Retinal pigment epithelial cell (primary cell): ENCODE results near the gene ADARB2.

ENCODE experiments used
- DNase-seq: peaks from one replicate; pipeline ENCODE4 v3.0.0-alpha.2; 2010; ENCODE audit warnings: low read depth
- H3K4me3 ChIP-seq: 2 replicates; pipeline ENCODE4 v1.5.1; 2011; ENCODE audit warnings: mild to moderate bottlenecking, low read length, control low read depth, moderate library complexity
- CTCF ChIP-seq: conservative IDR thresholded peaks from 2 replicates; pipeline ENCODE4 v1.5.1; 2011; ENCODE audit warnings: low read depth, low read length, control low read depth, inconsistent platforms

ADARB2 gene

GRCh38 chr10:1735562-1735961, 1.8 kb downstream of the ADARB2 start:
- no peak for DNase-seq
- no peak overlapping the region for H3K4me3 ChIP-seq
- TF ChIP-seq CTCF: no peak

- no peak for TF ChIP-seq CTCF
- DNase-seq: no peak
- no peak overlapping the region for H3K4me3 ChIP-seq
Measured at GRCh38 chr10:1734288-1734687, 3.0 kb downstream of the ADARB2 start.

- TF ChIP-seq CTCF: no peak
- no peak overlapping the region for H3K4me3 ChIP-seq
- DNase-seq: no peak
Measured at GRCh38 chr10:1733720-1734119, 3.6 kb downstream of the ADARB2 start.

- no peak for TF ChIP-seq CTCF
- no peak for DNase-seq
- H3K4me3 ChIP-seq: no peak overlapping the region
Measured at GRCh38 chr10:1732564-1732996, 4.7 kb downstream of the ADARB2 start.

GRCh38 chr10:1731592-1731991, 5.7 kb downstream of the ADARB2 start:
- H3K4me3 ChIP-seq: no peak overlapping the region
- no peak for DNase-seq
- TF ChIP-seq CTCF: no peak

GRCh38 chr10:1729751-1730150, 7.6 kb downstream of the ADARB2 start:
- H3K4me3 ChIP-seq: no peak overlapping the region
- TF ChIP-seq CTCF: no peak
- no peak for DNase-seq

- no peak for TF ChIP-seq CTCF
- H3K4me3 ChIP-seq: no peak overlapping the region
- DNase-seq: no peak
Measured at GRCh38 chr10:1726861-1727260, 10.5 kb downstream of the ADARB2 start.
